Trophoblast cell (in vitro differentiated cells and primary cell): ENCODE measurements around the gene PLEKHO1.
"Not testable (repeated sequence)": the region's sequence is repeated elsewhere in the genome, so short reads cannot be mapped to it uniquely, and the experiment has no call there.

Experiments
- DNase-seq, 2 donors: peaks; one replicate each; pipeline ENCODE4 v3.0.0-alpha.2; 2016
- H2AFZ ChIP-seq: 2 replicates; pipeline ENCODE4 v1.6.1; 2013; ENCODE audit warnings: low read length, moderate library complexity, mild to moderate bottlenecking; ENCODE audit not compliant: insufficient read depth, poor library complexity
- H2AK5ac ChIP-seq: 2 replicates; pipeline ENCODE4 v1.6.1; 2013; ENCODE audit warnings: mild to moderate bottlenecking, low read length
- H2BK120ac ChIP-seq: 2 replicates; pipeline ENCODE4 v1.6.1; 2013; ENCODE audit warnings: low read length, mild to moderate bottlenecking, moderate library complexity; ENCODE audit not compliant: insufficient read depth, poor library complexity
- H2BK12ac ChIP-seq: 2 replicates; pipeline ENCODE4 v1.6.1; 2013; ENCODE audit warnings: mild to moderate bottlenecking, low read length, moderate library complexity
- H2BK5ac ChIP-seq: 2 replicates; pipeline ENCODE4 v1.6.1; 2013; ENCODE audit warnings: low read length, low read depth, moderate library complexity, mild to moderate bottlenecking; ENCODE audit not compliant: poor library complexity
- H3K14ac ChIP-seq: 2 replicates; pipeline ENCODE4 v1.6.1; 2013; ENCODE audit warnings: mild to moderate bottlenecking, low read length
- H3K18ac ChIP-seq: 2 replicates; pipeline ENCODE4 v1.6.1; 2013; ENCODE audit warnings: mild to moderate bottlenecking, low read length
- H3K23ac ChIP-seq: 2 replicates; pipeline ENCODE4 v1.6.1; 2013; ENCODE audit warnings: low read length
- H3K27ac ChIP-seq: 2 replicates; pipeline ENCODE4 v1.5.1; 2013; ENCODE audit warnings: low read depth, mild to moderate bottlenecking, inconsistent platforms, low read length, moderate library complexity
- H3K27me3 ChIP-seq: 2 replicates; pipeline ENCODE4 v1.6.1; 2013; ENCODE audit warnings: inconsistent platforms, mild to moderate bottlenecking, low read length, moderate library complexity; ENCODE audit not compliant: insufficient read depth
- H3K36me3 ChIP-seq, 2 experiments: 1 replicate in 1 of 2; 2 replicates in 1 of 2; pipeline ENCODE4 v1.6.1; 2013; ENCODE audit warnings: low read length in 2 of 2, mild to moderate bottlenecking in 2 of 2, moderate library complexity in 1 of 2; ENCODE audit not compliant: insufficient read depth in 2 of 2, control insufficient read depth in 1 of 2
- H3K4ac ChIP-seq: 2 replicates; pipeline ENCODE4 v1.6.1; 2013; ENCODE audit warnings: low read depth, mild to moderate bottlenecking, low read length, moderate library complexity
- H3K4me1 ChIP-seq, 2 experiments: 1 replicate in 1 of 2; 2 replicates in 1 of 2; pipeline ENCODE4 v1.6.1; 2013; ENCODE audit warnings: low read length in 2 of 2, mild to moderate bottlenecking in 2 of 2, moderate library complexity in 1 of 2; ENCODE audit not compliant: insufficient read depth in 2 of 2, control insufficient read depth in 1 of 2
- H3K4me2 ChIP-seq: 2 replicates; pipeline ENCODE4 v1.6.1; 2013; ENCODE audit warnings: inconsistent platforms, mild to moderate bottlenecking, low read length, moderate library complexity
- H3K4me3 ChIP-seq: 2 replicates; pipeline ENCODE4 v1.5.1; 2013; ENCODE audit warnings: mild to moderate bottlenecking, low read depth, low read length, inconsistent platforms
- H3K79me1 ChIP-seq: one replicate; pipeline ENCODE4 v1.6.1; 2013; ENCODE audit warnings: low read length
- H3K79me2 ChIP-seq: 2 replicates; pipeline ENCODE4 v1.6.1; 2013; ENCODE audit warnings: low read length, mild to moderate bottlenecking; ENCODE audit not compliant: control insufficient read depth, insufficient read depth, poor library complexity
- H3K9ac ChIP-seq: 2 replicates; pipeline ENCODE4 v1.6.1; 2013; ENCODE audit warnings: mild to moderate bottlenecking, low read length
- H3K9me3 ChIP-seq: 2 replicates; pipeline ENCODE4 v1.6.1; 2013; ENCODE audit warnings: low read depth, mild to moderate bottlenecking, control low read depth, inconsistent platforms, low read length; ENCODE audit not compliant: insufficient read depth
- H4K12ac ChIP-seq: 2 replicates; pipeline ENCODE4 v1.6.1; 2013; ENCODE audit warnings: low read depth, mild to moderate bottlenecking, low read length, moderate library complexity
- H4K8ac ChIP-seq: 2 replicates; pipeline ENCODE4 v1.6.1; 2013; ENCODE audit warnings: low read depth, mild to moderate bottlenecking, low read length, moderate library complexity
- H4K91ac ChIP-seq: one replicate; pipeline ENCODE4 v1.6.1; 2013; ENCODE audit warnings: low read depth, mild to moderate bottlenecking, low read length, moderate library complexity
- WGBS: extraction: QIAGEN DNeasy Blood & Tissue Kit; methylation state at CpG from one replicate; pipeline ENCODE4 v1.1.7; 2013; ENCODE audit warnings: missing lambda C conversion rate; ENCODE audit not compliant: insufficient read length, insufficient coverage; ENCODE audit errors: extremely low coverage; 5-methylcytosine and 5-hydroxymethylcytosine counted together

PLEKHO1 gene

GRCh38 chr1:150142083-150142482 lies 7.6 kb upstream of the PLEKHO1 start:
- Histone ChIP-seq H2BK5ac (no peak overlapping the region), H3K14ac (no peak overlapping the region), H3K4me1 (no peaks in the 10 kb centered on the region), H3K9me3 (no peaks in the 10 kb centered on the region), H3K36me3 (peaks cover 0 to 2% of the 10 kb centered on the region in 2 experiments), H4K8ac (no peak overlapping the region), H3K18ac (no peak overlapping the region), H3K27me3 (no peaks in the 10 kb centered on the region), H3K4ac (no peak overlapping the region), H4K91ac (no peak overlapping the region), H3K4me2 (no peak overlapping the region), H2AFZ (no peak overlapping the region), H3K27ac (no peak overlapping the region), H3K4me3 (no peak overlapping the region), H4K12ac (no peak overlapping the region), H3K79me1 (no peaks in the 10 kb centered on the region), H2BK12ac (no peak overlapping the region), H2AK5ac (no peak overlapping the region), H3K9ac (no peak overlapping the region), H3K79me2 (no peaks in the 10 kb centered on the region), H2BK120ac (no peak overlapping the region), H3K23ac (no peak overlapping the region)
- no peak for DNase-seq

DNA sequence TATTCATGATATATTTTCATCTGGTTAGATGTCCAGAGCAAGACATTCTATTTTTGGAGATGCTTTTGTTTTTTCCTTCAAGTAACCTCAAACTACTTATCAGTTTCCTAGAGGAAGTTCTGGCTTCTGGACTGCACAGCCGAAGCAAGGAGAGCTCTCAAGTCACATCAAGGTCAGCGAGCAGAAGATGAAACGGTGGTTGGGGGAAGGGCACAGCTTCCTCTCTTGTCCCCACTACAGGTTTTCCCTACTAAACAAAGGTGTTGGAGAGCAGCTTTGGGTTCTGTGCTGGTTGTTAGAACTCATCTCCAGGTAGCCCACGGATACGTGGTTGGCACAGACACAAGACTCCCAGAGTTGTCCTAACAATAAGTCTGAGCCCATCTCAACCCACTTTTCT lies 5.1 kb upstream of the PLEKHO1 start:
- no peak overlapping the region for H2BK12ac ChIP-seq
- no peak overlapping the region for H3K14ac ChIP-seq
- no peak overlapping the region for H4K8ac ChIP-seq
- peaks cover 4% of the 10 kb centered on the region for H3K79me1 ChIP-seq
- H2AK5ac ChIP-seq = no peak overlapping the region
- no peak for DNase-seq
- H2BK120ac ChIP-seq = no peak overlapping the region
- H4K12ac ChIP-seq = no peak overlapping the region
- H2BK5ac ChIP-seq = no peak overlapping the region
- H3K27ac ChIP-seq = no peak overlapping the region
- no peak overlapping the region for H3K4me2 ChIP-seq
- peaks cover 0 to 2% of the 10 kb centered on the region in 2 experiments for H3K36me3 ChIP-seq
- H3K4me3 ChIP-seq = no peak overlapping the region
- no peak overlapping the region for H3K4ac ChIP-seq
- peaks cover 3% of the 10 kb centered on the region for H3K27me3 ChIP-seq
- H3K9ac ChIP-seq = no peak overlapping the region
- no peak overlapping the region for H4K91ac ChIP-seq
- no peak overlapping the region for H3K18ac ChIP-seq
- H2AFZ ChIP-seq = no peak overlapping the region
- H3K4me1 ChIP-seq = peaks cover 0 to 3% of the 10 kb centered on the region in 2 experiments
- H3K9me3 ChIP-seq = no peaks in the 10 kb centered on the region
- H3K23ac ChIP-seq = no peak overlapping the region
- H3K79me2 ChIP-seq = peaks cover 6% of the 10 kb centered on the region
- no CpG with 5 or more reads among the region's 5 CpGs for WGBS

DNA sequence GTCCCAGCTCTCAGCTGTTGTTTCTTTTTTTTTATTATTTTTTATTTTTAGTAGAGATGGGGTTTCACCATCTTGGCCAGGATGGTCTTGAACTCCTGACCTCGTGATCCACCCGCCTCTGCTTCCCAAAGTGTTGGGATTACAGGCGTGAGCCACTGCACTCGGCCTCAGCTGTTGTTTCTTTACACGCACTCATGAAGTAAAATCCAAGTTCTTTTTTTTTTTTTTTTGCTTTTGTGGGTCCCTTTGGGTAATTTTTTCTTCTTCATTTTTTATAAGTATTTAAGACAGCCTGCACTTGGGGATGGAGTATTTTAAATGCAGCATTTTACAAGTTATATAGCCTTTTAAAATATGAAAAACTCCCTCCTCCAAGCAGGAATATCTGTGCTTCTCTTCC lies 3.7 kb upstream of the PLEKHO1 start:
- not testable (repeated sequence) for H2AK5ac ChIP-seq, H4K8ac ChIP-seq, H4K12ac ChIP-seq, H3K18ac ChIP-seq, H3K4ac ChIP-seq, H3K4me1 ChIP-seq, H3K36me3 ChIP-seq, H3K23ac ChIP-seq, H3K4me3 ChIP-seq, DNase-seq, H3K27me3 ChIP-seq, H4K91ac ChIP-seq, H3K9me3 ChIP-seq, H2BK120ac ChIP-seq, H3K27ac ChIP-seq, H2BK5ac ChIP-seq, H3K9ac ChIP-seq, H2AFZ ChIP-seq, H2BK12ac ChIP-seq, H3K14ac ChIP-seq, H3K4me2 ChIP-seq
- WGBS = no CpG with 5 or more reads among the region's 5 CpGs
- peaks cover 16% of the 10 kb centered on the region for H3K79me1 ChIP-seq
- H3K79me2 ChIP-seq = peaks cover 13% of the 10 kb centered on the region

- no peak overlapping the region for H2AK5ac ChIP-seq
- H4K8ac ChIP-seq = no peak overlapping the region
- H3K23ac ChIP-seq = no peak overlapping the region
- H3K9ac ChIP-seq = no peak overlapping the region
- peaks cover 3% of the 10 kb centered on the region for H3K27me3 ChIP-seq
- peaks cover 7% of the 10 kb centered on the region in 2 experiments for H3K4me1 ChIP-seq
- no peak overlapping the region for H2BK12ac ChIP-seq
- no peak overlapping the region for H2AFZ ChIP-seq
- H3K9me3 ChIP-seq = no peaks in the 10 kb centered on the region
- no peak overlapping the region for H3K14ac ChIP-seq
- H4K91ac ChIP-seq = no peak overlapping the region
- H4K12ac ChIP-seq = no peak overlapping the region
- H3K18ac ChIP-seq = no peak overlapping the region
- no peak overlapping the region for H3K27ac ChIP-seq
- peaks cover 17% of the 10 kb centered on the region for H3K79me2 ChIP-seq
- peaks cover 0 to 2% of the 10 kb centered on the region in 2 experiments for H3K36me3 ChIP-seq
- no CpG with 5 or more reads among the region's 10 CpGs for WGBS
- no peak for DNase-seq
- peaks cover 20% of the 10 kb centered on the region for H3K79me1 ChIP-seq
- no peak overlapping the region for H2BK120ac ChIP-seq
- no peak overlapping the region for H3K4ac ChIP-seq
- no peak overlapping the region for H3K4me2 ChIP-seq
- no peak overlapping the region for H2BK5ac ChIP-seq
- H3K4me3 ChIP-seq = no peak overlapping the region
Observed at GRCh38 chr1:150146849-150147542, 2.7 kb upstream of the PLEKHO1 start.
